CD14-positive monocyte (primary cell): Measurements from ENCODE around the gene GALK2. TPM values are rescaled to one million over a fixed set of nuclear protein-coding genes. Genes with fewer than 3 reads are reported as not detected.

Experiments
- DNase-seq, 3 donors: peaks; one replicate each; pipeline ENCODE4 v3.0.0-alpha.2; 2011 to 2022
- H2AFZ ChIP-seq: 2 replicates; pipeline ENCODE4 v1.6.0; 2012; ENCODE audit warnings: mild to moderate bottlenecking, low read depth, low read length, inconsistent platforms; ENCODE audit not compliant: insufficient read depth, poor library complexity, severe bottlenecking
- H3K27ac ChIP-seq, 2 donors: 1 replicate in 1 of 2; 2 replicates in 1 of 2; pipeline ENCODE4 v1.5.1; 2012 to 2013; ENCODE audit warnings: low read length in 2 of 2, control low read depth in 1 of 2, inconsistent platforms in 1 of 2, low read depth in 1 of 2, mild to moderate bottlenecking in 1 of 2
- H3K27me3 ChIP-seq, 2 donors: one replicate each; pipeline versions ENCODE4 v1.6.0 to v1.6.1; 2011 to 2013; ENCODE audit warnings: low read length in 2 of 2; ENCODE audit not compliant: control insufficient read depth in 2 of 2, insufficient read depth in 2 of 2
- H3K36me3 ChIP-seq, 2 donors: replicated peaks in 1 of 2; 1 replicate in 1 of 2; 2 replicates in 1 of 2; pipeline versions ENCODE4 v1.5.1 to v1.6.1; 2012 to 2013; ENCODE audit warnings: low read length in 2 of 2, control low read depth in 1 of 2, inconsistent platforms in 1 of 2, mild to moderate bottlenecking in 1 of 2; ENCODE audit not compliant: insufficient read depth in 2 of 2, control insufficient read depth in 1 of 2
- H3K4me1 ChIP-seq, 2 donors: 1 replicate in 1 of 2; 2 replicates in 1 of 2; pipeline versions ENCODE4 v1.5.1 to v1.6.1; 2012 to 2013; ENCODE audit warnings: low read length in 2 of 2, control low read depth in 1 of 2, inconsistent platforms in 1 of 2, mild to moderate bottlenecking in 1 of 2, moderate library complexity in 1 of 2; ENCODE audit not compliant: insufficient read depth in 2 of 2, control insufficient read depth in 1 of 2
- H3K4me2 ChIP-seq: replicated peaks from 2 replicates; pipeline ENCODE3; 2012; ENCODE audit warnings: low read length, moderate library complexity, mild to moderate bottlenecking; ENCODE audit not compliant: poor library complexity, severe bottlenecking; ENCODE audit errors: extremely low read depth
- H3K4me3 ChIP-seq, 3 experiments: fragments of 200-600 bp in 1 of 3; sonication (generic) in 1 of 3; replicated peaks in 1 of 3; 1 replicate in 2 of 3; 2 replicates in 1 of 3; pipeline ENCODE4 v1.5.1; 2011 to 2013; ENCODE audit warnings: low read length in 3 of 3, mild to moderate bottlenecking in 3 of 3, control low read depth in 2 of 3, low read depth in 2 of 3, inconsistent platforms in 1 of 3, moderate library complexity in 1 of 3
- H3K79me2 ChIP-seq: 2 replicates; pipeline ENCODE4 v1.6.0; 2012; ENCODE audit warnings: mild to moderate bottlenecking, control low read depth, inconsistent platforms, low read length, moderate library complexity; ENCODE audit not compliant: insufficient read depth
- H3K9ac ChIP-seq: 2 replicates; pipeline ENCODE4 v1.6.0; 2017; ENCODE audit warnings: low read length, mild to moderate bottlenecking; ENCODE audit not compliant: insufficient read depth, poor library complexity, severe bottlenecking
- H3K9me3 ChIP-seq, 2 donors: replicated peaks in 1 of 2; 1 replicate in 1 of 2; 2 replicates in 1 of 2; pipeline versions ENCODE4 v1.5.1 to v1.6.1; 2012 to 2013; ENCODE audit warnings: low read length in 2 of 2, control low read depth in 1 of 2; ENCODE audit not compliant: control insufficient read depth in 1 of 2, insufficient read depth in 1 of 2
- H4K20me1 ChIP-seq: 2 replicates; pipeline ENCODE4 v1.6.0; 2012; ENCODE audit warnings: mild to moderate bottlenecking, low read length, control low read depth, moderate library complexity; ENCODE audit not compliant: insufficient read depth
- H3K27ac Mint-ChIP-seq, 7 donors: one replicate each; pipeline ENCODE4 v1.8.0; 2020; ENCODE audit warnings: mild to moderate bottlenecking in 7 of 7, mixed read lengths in 7 of 7, moderate library complexity in 6 of 7, inconsistent platforms in 2 of 7
- H3K27me3 Mint-ChIP-seq, 3 donors: one replicate each; pipeline ENCODE4 v1.8.0; 2021 to 2022; ENCODE audit warnings: low read depth in 3 of 3, mild to moderate bottlenecking in 3 of 3, mixed read lengths in 3 of 3, moderate library complexity in 3 of 3, inconsistent platforms in 1 of 3
- H3K36me3 Mint-ChIP-seq, 2 donors: one replicate each; pipeline ENCODE4 v1.8.0; 2020; ENCODE audit warnings: mixed read lengths in 2 of 2, inconsistent platforms in 1 of 2, mild to moderate bottlenecking in 1 of 2
- H3K4me1 Mint-ChIP-seq: one replicate; pipeline ENCODE4 v1.8.0; 2020; ENCODE audit warnings: mild to moderate bottlenecking, mixed read lengths
- H3K4me3 Mint-ChIP-seq, 2 donors: one replicate each; pipeline ENCODE4 v1.8.0; 2020; ENCODE audit warnings: mild to moderate bottlenecking in 2 of 2, mixed read lengths in 2 of 2, moderate library complexity in 1 of 2
- H3K9me3 Mint-ChIP-seq, 7 donors: one replicate each; pipeline ENCODE4 v1.8.0; 2020 to 2022; ENCODE audit warnings: mixed read lengths in 7 of 7, mild to moderate bottlenecking in 6 of 7, moderate library complexity in 6 of 7, inconsistent platforms in 2 of 7
- WGBS: methylation state at CpG from one replicate; pipeline ENCODE4 v1.1.5; 2013; ENCODE audit warnings: missing lambda C conversion rate; ENCODE audit not compliant: insufficient coverage; 5-methylcytosine and 5-hydroxymethylcytosine counted together
- intact Hi-C, 2 donors: fragments of 100-400 bp; cut with micrococcal nuclease; formaldehyde crosslinking; loops; one replicate each; pipeline versions ENCODE4 v1.15.0 to v1.15.1; 2023
- polyA plus RNA-seq, 3 donors: library from polyadenylated mRNA; depleted of rRNA in 1 of 3; unstranded in 2 of 3; stranded (reverse) in 1 of 3; fragments of 300-500 nt in 2 of 3; fragments of >200 nt in 1 of 3; fragmentation: Illumina TruSeq in 2 of 3; gene quantifications; 1 replicate in 2 of 3; 2 replicates in 1 of 3; pipeline ENCODE4 v1.2.3, GENCODE V29; 2012 to 2021
- TF ChIP-seq, protein P1 (sequence below): fragments of 200-600 bp; IDR thresholded peaks from one replicate; pipeline ENCODE4 v1.8.0; 2022; ENCODE audit warnings: antibody characterized with exemption, mild to moderate bottlenecking

Gene GALK2
- polyA plus RNA-seq, 3 donors = 14.2 to 16.9 (median 14.5) TPM

DNA sequence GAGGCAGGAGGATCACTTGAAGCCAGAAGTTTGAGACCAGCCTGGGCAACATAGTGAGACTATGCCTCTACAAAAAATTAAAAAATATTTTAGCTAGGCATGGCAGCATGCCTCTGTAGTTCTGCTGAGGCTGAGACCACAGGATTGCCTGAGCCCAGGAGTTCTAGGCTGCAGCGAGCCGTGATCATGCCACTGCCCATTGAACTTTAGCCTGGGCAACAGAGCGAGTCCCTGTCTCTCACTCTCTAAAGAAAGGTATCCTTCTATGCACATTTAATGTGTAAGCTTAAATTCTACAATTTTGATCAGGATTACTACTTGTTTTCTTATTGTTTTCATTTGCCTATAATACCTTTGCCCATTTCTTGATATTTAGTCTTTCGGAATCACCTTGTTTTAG is 26.8 kb downstream of the GALK2 start:
- peaks cover 0 to 2% (median 0%) of the 10 kb centered on the region in 7 donors for H3K9me3 Mint-ChIP-seq
- H3K27me3 Mint-ChIP-seq = no peaks in the 10 kb centered on the region
- peaks cover 1 to 7% of the 10 kb centered on the region in 2 donors for H3K36me3 ChIP-seq
- no peaks in the 10 kb centered on the region for H3K27me3 ChIP-seq
- no peak for DNase-seq
- intact Hi-C loops = no loop called here
- H3K9ac ChIP-seq = no peak overlapping the region
- H3K4me1 Mint-ChIP-seq = peaks cover 13% of the 10 kb centered on the region
- no peak overlapping the region for H3K4me3 ChIP-seq
- no peak overlapping the region for H3K27ac ChIP-seq
- 100% methylated on average over 2 of the region's 4 CpGs for WGBS
- no peak overlapping the region for H3K27ac Mint-ChIP-seq
- no peaks in the 10 kb centered on the region for H3K4me1 ChIP-seq
- peaks cover 6 to 11% of the 10 kb centered on the region in 2 donors for H3K36me3 Mint-ChIP-seq
- peaks cover 19% of the 10 kb centered on the region for H3K79me2 ChIP-seq
- H3K4me2 ChIP-seq = no peak overlapping the region
- TF ChIP-seq, protein P1, sequence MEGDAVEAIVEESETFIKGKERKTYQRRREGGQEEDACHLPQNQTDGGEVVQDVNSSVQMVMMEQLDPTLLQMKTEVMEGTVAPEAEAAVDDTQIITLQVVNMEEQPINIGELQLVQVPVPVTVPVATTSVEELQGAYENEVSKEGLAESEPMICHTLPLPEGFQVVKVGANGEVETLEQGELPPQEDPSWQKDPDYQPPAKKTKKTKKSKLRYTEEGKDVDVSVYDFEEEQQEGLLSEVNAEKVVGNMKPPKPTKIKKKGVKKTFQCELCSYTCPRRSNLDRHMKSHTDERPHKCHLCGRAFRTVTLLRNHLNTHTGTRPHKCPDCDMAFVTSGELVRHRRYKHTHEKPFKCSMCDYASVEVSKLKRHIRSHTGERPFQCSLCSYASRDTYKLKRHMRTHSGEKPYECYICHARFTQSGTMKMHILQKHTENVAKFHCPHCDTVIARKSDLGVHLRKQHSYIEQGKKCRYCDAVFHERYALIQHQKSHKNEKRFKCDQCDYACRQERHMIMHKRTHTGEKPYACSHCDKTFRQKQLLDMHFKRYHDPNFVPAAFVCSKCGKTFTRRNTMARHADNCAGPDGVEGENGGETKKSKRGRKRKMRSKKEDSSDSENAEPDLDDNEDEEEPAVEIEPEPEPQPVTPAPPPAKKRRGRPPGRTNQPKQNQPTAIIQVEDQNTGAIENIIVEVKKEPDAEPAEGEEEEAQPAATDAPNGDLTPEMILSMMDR = no peak
- H4K20me1 ChIP-seq = peaks cover 3% of the 10 kb centered on the region
- H3K4me3 Mint-ChIP-seq = no peak overlapping the region
- no peaks in the 10 kb centered on the region for H3K9me3 ChIP-seq
- no peak overlapping the region for H2AFZ ChIP-seq

DNA sequence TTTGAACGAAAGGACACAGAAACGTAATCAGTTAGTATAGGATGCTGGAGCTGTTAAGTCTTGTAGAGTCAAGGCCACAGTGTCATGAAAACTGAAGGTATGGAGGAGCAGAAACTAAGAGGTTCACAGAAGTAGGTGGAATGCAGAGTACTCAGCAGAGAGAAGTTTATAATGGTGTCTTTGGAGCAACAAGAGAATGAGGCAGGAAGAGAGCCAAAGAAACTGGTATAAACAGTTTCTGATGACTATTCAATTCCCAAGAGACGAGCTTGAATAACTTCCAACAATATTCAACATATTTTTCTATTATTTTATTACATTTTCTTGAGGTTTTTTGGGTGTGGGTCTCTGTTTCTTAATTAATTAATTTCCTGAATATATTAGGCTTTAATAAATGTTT is 29.6 kb downstream of the GALK2 start:
- peaks cover 13% of the 10 kb centered on the region for H3K4me1 Mint-ChIP-seq
- TF ChIP-seq, protein P1 = no peak
- peaks cover 3% of the 10 kb centered on the region for H3K79me2 ChIP-seq
- H3K9ac ChIP-seq = no peak overlapping the region
- H3K4me3 Mint-ChIP-seq = no peak overlapping the region
- DNase-seq = no peak
- peaks cover 3% of the 10 kb centered on the region for H4K20me1 ChIP-seq
- no peak overlapping the region for H3K27ac ChIP-seq
- H3K27me3 ChIP-seq = no peaks in the 10 kb centered on the region
- H3K27ac Mint-ChIP-seq = peak overlapping the region in 2 of 7 donors; percentile 11 to 47
- no peaks in the 10 kb centered on the region for H3K4me1 ChIP-seq
- no peak overlapping the region for H3K4me2 ChIP-seq
- intact Hi-C loops = no loop called here
- H3K36me3 ChIP-seq = peaks cover 9 to 30% of the 10 kb centered on the region in 2 donors
- H3K27me3 Mint-ChIP-seq = peaks cover 0 to 1% (median 0%) of the 10 kb centered on the region in 3 donors
- H2AFZ ChIP-seq = no peak overlapping the region
- 100% methylated on average over 2 of the region's 3 CpGs for WGBS
- no peak overlapping the region for H3K4me3 ChIP-seq
- no peaks in the 10 kb centered on the region for H3K9me3 ChIP-seq
- H3K9me3 Mint-ChIP-seq = peaks cover 0 to 7% (median 2%) of the 10 kb centered on the region in 7 donors
- H3K36me3 Mint-ChIP-seq = peaks cover 25 to 39% of the 10 kb centered on the region in 2 donors
